H1 (cell line): Measurements from ENCODE around the gene HSD11B1L. TPM values are rescaled to one million over a fixed set of nuclear protein-coding genes. Genes with fewer than 3 reads are reported as not detected.

Experiments used
- CTCF ChIA-PET: fragments of 300-600 bp; sonication (Branson Sonifier 250); formaldehyde crosslinking; loops from one replicate; lab custom pipeline; 2021; ENCODE audit not compliant: partially characterized antibody; lab: Charles Lee
- POLR2A ChIA-PET: fragments of 300-600 bp; sonication (Branson Sonifier 250); formaldehyde crosslinking; loops from one replicate; lab custom pipeline; 2021; ENCODE audit warnings: inconsistent platforms; ENCODE audit not compliant: partially characterized antibody; lab: Charles Lee
- DNase-seq, 2 experiments: peaks; one replicate each; pipeline versions ENCODE4 v3.0.0 to v3.0.0-alpha.2; 2010 to 2022; ENCODE audit warnings: low spot score in 2 of 2, low read depth in 1 of 2, mixed read lengths in 1 of 2
- FAIRE-seq: peaks from 2 replicates; lab custom pipeline; 2011; peaks lifted over from hg19 to GRCh38; lab: Jason Lieb, UNC
- H2AFZ ChIP-seq: 2 replicates; pipeline ENCODE4 v1.8.1; 2012; ENCODE audit warnings: low read length, inconsistent platforms
- H2AK5ac ChIP-seq: 2 replicates; pipeline ENCODE4 v1.6.1; 2013; ENCODE audit warnings: low read depth, low read length
- H2BK120ac ChIP-seq: replicated peaks from 2 replicates; pipeline ENCODE3; 2013; ENCODE audit warnings: low read depth, low read length, inconsistent platforms
- H2BK12ac ChIP-seq: 2 replicates; pipeline ENCODE4 v1.6.1; 2013; ENCODE audit warnings: low read depth, low read length
- H2BK15ac ChIP-seq: 2 replicates; pipeline ENCODE4 v1.6.1; 2013; ENCODE audit warnings: low read length
- H2BK20ac ChIP-seq: 2 replicates; pipeline ENCODE4 v1.6.1; 2013; ENCODE audit warnings: low read length
- H2BK5ac ChIP-seq: 2 replicates; pipeline ENCODE4 v1.6.1; 2013; ENCODE audit warnings: low read depth, low read length
- H3K14ac ChIP-seq: 2 replicates; pipeline ENCODE4 v1.6.1; 2013; ENCODE audit warnings: inconsistent platforms; ENCODE audit not compliant: insufficient read length
- H3K18ac ChIP-seq: 2 replicates; pipeline ENCODE4 v1.6.1; 2013; ENCODE audit warnings: low read length; ENCODE audit errors: extremely low read depth
- H3K23ac ChIP-seq: 2 replicates; pipeline ENCODE4 v1.6.1; 2013; ENCODE audit warnings: inconsistent platforms; ENCODE audit not compliant: insufficient read length
- H3K23me2 ChIP-seq: 2 replicates; pipeline ENCODE4 v1.6.1; 2013; ENCODE audit warnings: low read depth, low read length
- H3K27ac ChIP-seq: 2 replicates; pipeline ENCODE4 v1.6.1; 2011; ENCODE audit warnings: low read depth, low read length, inconsistent platforms
- H3K27me3 ChIP-seq, 4 experiments: replicated peaks in 1 of 4; 1 replicate in 1 of 4; 2 replicates in 3 of 4; pipeline versions ENCODE4 v1.6.1 to v1.8.1; 2011 to 2013; ENCODE audit warnings: low read length in 3 of 4, mild to moderate bottlenecking in 3 of 4, inconsistent platforms in 2 of 4, mixed read lengths in 2 of 4, moderate library complexity in 1 of 4; ENCODE audit not compliant: control insufficient read depth in 3 of 4, insufficient read depth in 3 of 4; ENCODE audit errors: extremely low read depth in 1 of 4
- H3K36me3 ChIP-seq, 4 experiments: 2 replicates each; pipeline versions ENCODE4 v1.6.1 to v1.8.1; 2011 to 2013; ENCODE audit warnings: mild to moderate bottlenecking in 4 of 4, low read length in 3 of 4, moderate library complexity in 2 of 4, control low read depth in 1 of 4, inconsistent platforms in 1 of 4; ENCODE audit not compliant: insufficient read depth in 4 of 4, control insufficient read depth in 2 of 4
- H3K4ac ChIP-seq: replicated peaks from 2 replicates; pipeline ENCODE3; 2013; ENCODE audit warnings: low read length, low read depth, mixed read lengths, inconsistent platforms; ENCODE audit not compliant: insufficient read length
- H3K4me1 ChIP-seq, 4 experiments: replicated peaks in 1 of 4; 1 replicate in 1 of 4; 2 replicates in 3 of 4; pipeline versions ENCODE4 v1.6.1 to v1.8.1; 2011 to 2013; ENCODE audit warnings: low read length in 3 of 4, inconsistent platforms in 2 of 4, mixed read lengths in 1 of 4; ENCODE audit not compliant: insufficient read depth in 4 of 4, control insufficient read depth in 3 of 4
- H3K4me2 ChIP-seq, 2 experiments: 2 replicates each; pipeline versions ENCODE4 v1.6.1 to v1.8.1; 2011 to 2013; ENCODE audit warnings: low read depth in 2 of 2, low read length in 2 of 2, control low read depth in 1 of 2, inconsistent platforms in 1 of 2, mild to moderate bottlenecking in 1 of 2; ENCODE audit not compliant: insufficient read depth in 1 of 2
- H3K4me3 ChIP-seq, 4 experiments: fragments of 200-600, 300-600 bp in 1 of 4; sonication (generic), shearing (Covaris generic), sonication (Bioruptor Twin) in 1 of 4; 2 replicates each; pipeline versions ENCODE4 v1.5.1 to v1.8.1; 2011 to 2016; ENCODE audit warnings: low read length in 4 of 4, low read depth in 3 of 4, control low read depth in 2 of 4, inconsistent platforms in 2 of 4, mild to moderate bottlenecking in 2 of 4, mixed read lengths in 1 of 4, moderate library complexity in 1 of 4; ENCODE audit not compliant: insufficient read depth in 2 of 4; ENCODE audit errors: extremely low read depth in 1 of 4
- H3K56ac ChIP-seq: replicated peaks from 2 replicates; pipeline ENCODE3; 2013; ENCODE audit warnings: low read depth, mild to moderate bottlenecking, mixed read lengths, low read length, inconsistent platforms; ENCODE audit not compliant: insufficient read length
- H3K79me1 ChIP-seq: 2 replicates; pipeline ENCODE4 v1.6.1; 2013; ENCODE audit warnings: low read depth, low read length, control low read depth
- H3K79me2 ChIP-seq, 2 experiments: 2 replicates each; pipeline versions ENCODE4 v1.6.1 to v1.8.1; 2012 to 2013; ENCODE audit warnings: low read length in 2 of 2, mild to moderate bottlenecking in 2 of 2, inconsistent platforms in 1 of 2; ENCODE audit not compliant: insufficient read depth in 2 of 2, control insufficient read depth in 1 of 2
- H3K9ac ChIP-seq, 4 experiments: replicated peaks in 1 of 4; 1 replicate in 1 of 4; 2 replicates in 3 of 4; pipeline versions ENCODE4 v1.6.1 to v1.8.1; 2011 to 2013; ENCODE audit warnings: low read depth in 3 of 4, low read length in 3 of 4, control low read depth in 2 of 4, mild to moderate bottlenecking in 2 of 4, moderate library complexity in 2 of 4, inconsistent platforms in 1 of 4; ENCODE audit errors: extremely low read depth in 1 of 4
- H3K9me3 ChIP-seq, 2 experiments: 2 replicates each; pipeline versions ENCODE4 v1.6.1 to v1.8.1; 2012 to 2013; ENCODE audit warnings: mild to moderate bottlenecking in 2 of 2, moderate library complexity in 2 of 2, control low read depth in 1 of 2, inconsistent platforms in 1 of 2, low read depth in 1 of 2, low read length in 1 of 2, mixed read lengths in 1 of 2; ENCODE audit not compliant: insufficient read depth in 2 of 2
- H4K20me1 ChIP-seq, 2 experiments: replicated peaks in 1 of 2; 2 replicates each; pipeline versions ENCODE3 to v1.8.1; 2011 to 2013; ENCODE audit warnings: inconsistent platforms in 2 of 2, low read length in 2 of 2, mild to moderate bottlenecking in 1 of 2; ENCODE audit not compliant: insufficient read depth in 2 of 2, control insufficient read depth in 1 of 2
- H4K5ac ChIP-seq: 2 replicates; pipeline ENCODE4 v1.6.1; 2013; ENCODE audit warnings: low read length, low read depth, mixed read lengths, inconsistent platforms; ENCODE audit not compliant: insufficient read length
- H4K8ac ChIP-seq: 2 replicates; pipeline ENCODE4 v1.8.0; 2013; ENCODE audit warnings: mild to moderate bottlenecking, moderate library complexity, low read length, inconsistent platforms; ENCODE audit not compliant: insufficient read depth; ENCODE audit errors: extremely low read depth
- H4K91ac ChIP-seq: replicated peaks from 2 replicates; pipeline ENCODE3; 2013; ENCODE audit warnings: low read length, mixed read lengths, inconsistent platforms; ENCODE audit not compliant: insufficient read length
- EGR1 ChIP-seq: IDR thresholded peaks from 2 replicates; pipeline ENCODE4 v1.6.1; 2011; ENCODE audit warnings: low read depth, low read length, borderline replicate concordance
- POLR2A ChIP-seq, 2 experiments: IDR thresholded peaks; 1 replicate in 1 of 2; 2 replicates in 1 of 2; pipeline ENCODE4 v1.6.1; 2011; ENCODE audit warnings: low read depth in 2 of 2, low read length in 2 of 2, mild to moderate bottlenecking in 2 of 2; ENCODE audit errors: control extremely low read depth in 1 of 2
- WGBS, 2 experiments: shearing (Covaris generic) in 1 of 2; methylation state at CpG; one replicate each; pipeline versions ENCODE4 v1.1.6 to v1.1.7; 2013 to 2015; ENCODE audit warnings: low lambda C conversion rate in 2 of 2, mixed read lengths in 2 of 2, inconsistent platforms in 1 of 2, low coverage in 1 of 2, missing lambda C conversion rate in 1 of 2; ENCODE audit not compliant: insufficient replicate concordance in 2 of 2, insufficient coverage in 1 of 2, insufficient read length in 1 of 2; ENCODE audit errors: extremely low coverage in 1 of 2, missing lambda C conversion rate in 1 of 2; 5-methylcytosine and 5-hydroxymethylcytosine counted together
- polyA plus RNA-seq, 7 experiments: library from polyadenylated mRNA; depleted of rRNA in 3 of 7; stranded (reverse) in 5 of 7; unstranded in 2 of 7; fragments of >200 nt in 5 of 7; fragments of 200-250 nt in 2 of 7; gene quantifications; 1 replicate in 5 of 7; 2 replicates in 1 of 7; 4 replicates in 1 of 7; pipeline versions ENCODE4 v1.2.1 to v1.2.3, GENCODE V29; 2011 to 2013; ENCODE audit warnings: missing spikeins in 2 of 7, mixed read lengths in 2 of 7
- total RNA-seq: library from RNA; stranded (reverse); fragmentation: NEBNext Ultra II Directional; extraction: Animal tissue kit (Norgen Biotek cat#: 25700); gene quantifications from 2 replicates; pipeline ENCODE4 v1.2.1, GENCODE V29; 2021

HSD11B1L gene
- total and polyA plus RNA-seq, 2 of the 8 experiments (the other 6 are each of a cell fraction or from before 2014, with no cell fraction given), result 8.2 to 20.6 TPM

DNA sequence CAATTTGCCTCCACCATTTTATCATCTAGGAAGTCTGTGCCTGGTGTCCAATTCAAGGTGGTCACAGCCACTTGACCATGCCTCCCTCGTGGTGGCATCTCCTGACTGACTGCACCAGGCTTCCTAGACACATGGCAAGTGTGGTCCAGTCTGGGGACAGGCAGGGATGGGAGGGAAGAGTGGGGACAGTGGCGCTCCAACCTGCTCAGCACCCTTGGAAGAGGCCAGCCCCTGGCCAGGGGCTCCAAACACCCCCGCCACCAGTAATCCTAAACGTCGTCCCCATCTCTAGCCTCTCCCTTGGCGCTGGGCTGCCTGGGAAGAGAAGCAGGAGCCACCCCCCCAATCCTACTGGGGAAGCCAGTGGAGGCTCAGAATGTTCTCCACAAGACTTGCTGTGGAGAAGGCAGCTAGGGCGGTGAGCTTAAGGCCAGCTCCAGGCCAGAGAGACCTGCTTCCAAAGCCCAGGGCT is 11.9 kb downstream of the HSD11B1L start:
- Histone ChIP-seq H2BK120ac (no peak overlapping the region), H3K79me1 (peaks cover 6% of the 10 kb centered on the region), H3K18ac (no peak overlapping the region), H3K23ac (no peak overlapping the region), H3K23me2 (peaks cover 2% of the 10 kb centered on the region; the same call in 1 of the 2 replicates), H4K20me1 (peaks cover 43 to 46% of the 10 kb centered on the region in 2 experiments), H2BK5ac (no peak overlapping the region; the same call in 1 of the 2 replicates), H4K8ac (peak overlapping the region; percentile 9; the same call in 1 of the 2 replicates), H3K27ac (no peak overlapping the region), H4K5ac (no peak overlapping the region), H3K79me2 (peaks cover 10 to 39% of the 10 kb centered on the region in 2 experiments), H3K4me2 (no peak overlapping the region; a peak in 1 of 4 replicates), H2AK5ac (no peak overlapping the region), H3K56ac (no peak overlapping the region), H3K9me3 (no peaks in the 10 kb centered on the region), H3K14ac (no peak overlapping the region), H2BK20ac (no peak overlapping the region), H3K4me3 (no peak overlapping the region), H2AFZ (no peak overlapping the region), H2BK12ac (no peak overlapping the region), H2BK15ac (no peak overlapping the region), H3K36me3 (peaks cover 32 to 62% (median 57%) of the 10 kb centered on the region in 4 experiments), H3K27me3 (no peaks in the 10 kb centered on the region), H4K91ac (no peak overlapping the region), H3K9ac (no peak overlapping the region), H3K4ac (no peak overlapping the region), H3K4me1 (no peaks in the 10 kb centered on the region; a peak in 1 of 7 replicates)
- ChIA-PET POLR2A (interaction anchor here (1.0 to 15.6 kb wide), 6 partner anchors 10 to 90 kb away, joined by 3 to 620 read pairs (median 4); partner anchors contain the start of genes CATSPERD, LONP1, SAFB and SAFB2), CTCF (no interaction called here)
- 89% methylated on average over 7 of the region's 7 CpGs; no CpG with 5 or more reads in 1 of the 2 experiments for WGBS, 2 experiments
- DNase-seq (no peak), FAIRE-seq (no peak)
- peak in 1 of 2 experiments; percentile 55; a peak in 2 of 3 replicates for TF ChIP-seq POLR2A (IDR thresholded peaks at IDR 0.05; ENCODE audit: control extremely low read depth in 1 of 2, low read depth in 2 of 2, low read length in 2 of 2)
- no peak for TF ChIP-seq EGR1
